GM18873 (cell line): ENCODE results near the gene NTM.

Experiments used
- ATAC-seq: cut with Tn5 transposase; IDR thresholded peaks from one replicate; pipeline ENCODE4 v1.9.1; 2021; ENCODE audit warnings: mild to moderate bottlenecking, moderate library complexity, moderate number of reproducible peaks; ENCODE audit not compliant: unreplicated experiment, low FRiP score

The NTM gene

GRCh38 chr11:131372234-131372962 is 2.0 kb downstream of the NTM start:
- ATAC-seq, result no peak

- no peak for ATAC-seq
Observed at GRCh38 chr11:131373095-131373725, 2.8 kb downstream of the NTM start.

GRCh38 chr11:131373756-131374155 is 3.3 kb downstream of the NTM start:
- no peak for ATAC-seq

GRCh38 chr11:131375421-131375820 is 5.0 kb downstream of the NTM start:
- no peak for ATAC-seq

- ATAC-seq, result no peak
Observed at GRCh38 chr11:131375915-131376314, 5.5 kb downstream of the NTM start.

GRCh38 chr11:131378931-131379330 is 8.5 kb downstream of the NTM start:
- peak; percentile 87 for ATAC-seq

- no peak for ATAC-seq
Observed at GRCh38 chr11:131385763-131386390, 15.5 kb downstream of the NTM start.

GRCh38 chr11:131386408-131386807 is 16.0 kb downstream of the NTM start:
- no peak for ATAC-seq

- no peak for ATAC-seq
Observed at GRCh38 chr11:131388030-131388429, 17.6 kb downstream of the NTM start.

GRCh38 chr11:131389582-131389981 is 19.2 kb downstream of the NTM start:
- ATAC-seq, result no peak

- ATAC-seq, result no peak
Observed at GRCh38 chr11:131391176-131391575, 20.8 kb downstream of the NTM start.

GRCh38 chr11:131392528-131393255 is 22.3 kb downstream of the NTM start:
- no peak for ATAC-seq

- ATAC-seq, result no peak
Observed at GRCh38 chr11:131393691-131394090, 23.3 kb downstream of the NTM start.

- no peak for ATAC-seq
Observed at GRCh38 chr11:131397675-131398074, 27.3 kb downstream of the NTM start.

GRCh38 chr11:131402040-131402439 is 31.6 kb downstream of the NTM start:
- ATAC-seq, result no peak

- ATAC-seq, result no peak
Observed at GRCh38 chr11:131404010-131404409, 33.6 kb downstream of the NTM start.

GRCh38 chr11:131408025-131408640 is 37.7 kb downstream of the NTM start:
- no peak for ATAC-seq

GRCh38 chr11:131409345-131409744 is 38.9 kb downstream of the NTM start:
- ATAC-seq, result no peak

- ATAC-seq, result no peak
Observed at GRCh38 chr11:131411636-131412035, 41.2 kb downstream of the NTM start.

- no peak for ATAC-seq
Observed at GRCh38 chr11:131412061-131412460, 41.6 kb downstream of the NTM start.

- no peak for ATAC-seq
Observed at GRCh38 chr11:131413217-131413616, 42.8 kb downstream of the NTM start.
